Caco-2 (cell line): ENCODE data around the gene TMEM191C. TPM values are rescaled to one million over a fixed set of nuclear protein-coding genes. Genes with fewer than 3 reads are reported as not detected.
"Not testable (repeated sequence)": the region's sequence is repeated elsewhere in the genome, so short reads cannot be mapped to it uniquely, and the experiment has no call there.

ENCODE experiments used
- BruUV-seq: library from RNA; stranded (reverse); fragments of 400-500 nt; replicated peaks from 2 replicates; lab custom pipeline; 2021; lab: Mats Ljungman, UMichigan
- CTCF ChIA-PET: fragments of 300-600 bp; sonication (Branson Sonifier 250); formaldehyde crosslinking; loops from one replicate; lab custom pipeline; 2022; ENCODE audit warnings: antibody characterized with exemption; lab: Charles Lee
- POLR2A ChIA-PET: fragments of 300-600 bp; sonication (Branson Sonifier 250); formaldehyde crosslinking; loops from one replicate; lab custom pipeline; 2022; ENCODE audit warnings: antibody characterized with exemption; lab: Charles Lee
- DNase-seq, 2 experiments: peaks; one replicate each; pipeline versions ENCODE4 v3.0.0 to v3.0.0-alpha.2; 2020 to 2022
- H3K27me3 ChIP-seq: replicated peaks from 2 replicates; pipeline ENCODE4 v1.6.0; 2011; ENCODE audit warnings: low read length; ENCODE audit not compliant: control insufficient read depth, insufficient read depth
- H3K36me3 ChIP-seq: 2 replicates; pipeline ENCODE4 v1.5.1; 2011; ENCODE audit warnings: low read length; ENCODE audit not compliant: control insufficient read depth, insufficient read depth
- H3K4me1 ChIP-seq: fragments of 250-450 bp; sonication (Bioruptor Pico); 2 replicates; pipeline ENCODE4 v1.5.1; 2020; ENCODE audit warnings: mild to moderate bottlenecking
- H3K4me3 ChIP-seq: 2 replicates; pipeline ENCODE4 v1.5.1; 2011; ENCODE audit warnings: low read depth, mild to moderate bottlenecking, control low read depth, low read length
- H3K9me3 ChIP-seq: fragments of 250-450 bp; sonication (Bioruptor Pico); 2 replicates; pipeline ENCODE4 v1.5.1; 2020; ENCODE audit warnings: mild to moderate bottlenecking, moderate library complexity
- H3K27ac Mint-ChIP-seq: one replicate; pipeline ENCODE4 v1.8.0; 2022; ENCODE audit warnings: mixed read lengths; ENCODE audit not compliant: unreplicated experiment
- H3K27me3 Mint-ChIP-seq: one replicate; pipeline ENCODE4 v1.8.0; 2022; ENCODE audit warnings: mixed read lengths; ENCODE audit not compliant: insufficient read depth, unreplicated experiment
- H3K36me3 Mint-ChIP-seq: one replicate; pipeline ENCODE4 v1.8.0; 2022; ENCODE audit warnings: mild to moderate bottlenecking, mixed read lengths; ENCODE audit not compliant: insufficient read depth, unreplicated experiment
- H3K4me1 Mint-ChIP-seq: one replicate; pipeline ENCODE4 v1.8.0; 2022; ENCODE audit warnings: low read depth, mixed read lengths; ENCODE audit not compliant: unreplicated experiment
- H3K4me3 Mint-ChIP-seq: one replicate; pipeline ENCODE4 v1.8.0; 2022; ENCODE audit warnings: mild to moderate bottlenecking, moderate library complexity, mixed read lengths; ENCODE audit not compliant: unreplicated experiment
- H3K9me3 Mint-ChIP-seq: one replicate; pipeline ENCODE4 v1.8.0; 2022; ENCODE audit warnings: mixed read lengths; ENCODE audit not compliant: unreplicated experiment
- intact Hi-C: fragments of 100-400 bp; cut with micrococcal nuclease; formaldehyde crosslinking; loops from one replicate; pipeline ENCODE4 v1.10.0; 2022; ENCODE audit not compliant: unreplicated experiment
- total RNA-seq: library from RNA; stranded (reverse); gene quantifications from 2 replicates; pipeline ENCODE4 v1.2.3, GENCODE V29; 2022
- TF ChIP-seq, protein P1 (sequence below), 2 experiments: fragments of 200-600 bp in 1 of 2; IDR thresholded peaks; 1 replicate in 1 of 2; 2 replicates in 1 of 2; pipeline versions ENCODE4 v1.5.1 to v1.8.0; 2011 to 2022; ENCODE audit warnings: antibody characterized with exemption in 1 of 2, control low read depth in 1 of 2, inconsistent platforms in 1 of 2, low read depth in 1 of 2, low read length in 1 of 2, mild to moderate bottlenecking in 1 of 2, moderate library complexity in 1 of 2; ENCODE audit not compliant: insufficient read depth in 1 of 2, severe bottlenecking in 1 of 2, unreplicated experiment in 1 of 2

TMEM191C gene
- total RNA-seq, 1 experiment from 2014 or later, result 8.5 TPM

DNA sequence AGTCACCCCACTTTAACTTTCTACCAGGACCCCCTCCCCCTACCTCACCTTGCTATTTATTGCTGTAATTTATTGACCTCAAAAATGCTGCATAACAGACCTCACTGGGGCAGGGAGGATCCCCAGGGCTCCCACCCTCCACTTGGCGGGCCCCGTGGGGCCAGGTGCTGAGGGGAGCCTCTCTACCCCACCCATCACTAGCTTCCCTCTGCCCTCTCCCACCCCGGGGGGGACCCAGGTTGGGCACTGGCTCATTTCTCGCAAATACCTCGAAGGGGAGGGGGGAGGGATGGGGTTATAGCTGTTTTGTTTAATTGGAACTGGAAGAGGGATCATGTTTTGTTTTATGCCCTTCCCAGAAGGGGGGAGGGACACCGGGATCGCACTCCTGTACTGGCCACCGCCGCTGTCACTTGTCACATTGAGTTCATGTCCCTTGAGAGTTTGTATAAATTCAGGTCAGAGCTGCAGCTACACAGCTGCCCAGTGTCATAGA, 16.3 kb upstream of the TMEM191C start:
- Histone ChIP-seq H3K27me3 (no peaks in the 10 kb centered on the region), H3K9me3 (no peaks in the 10 kb centered on the region), H3K4me3 (no peak overlapping the region), H3K36me3 (peaks cover 3% of the 10 kb centered on the region), H3K4me1 (peaks cover 6% of the 10 kb centered on the region; the same call in 1 of the 2 replicates)
- Mint-ChIP-seq H3K27me3 (no peaks in the 10 kb centered on the region), H3K27ac (no peak overlapping the region), H3K4me1 (no peaks in the 10 kb centered on the region), H3K9me3 (no peaks in the 10 kb centered on the region), H3K4me3 (no peak overlapping the region), H3K36me3 (peaks cover 68% of the 10 kb centered on the region)
- TF ChIP-seq, protein P1, sequence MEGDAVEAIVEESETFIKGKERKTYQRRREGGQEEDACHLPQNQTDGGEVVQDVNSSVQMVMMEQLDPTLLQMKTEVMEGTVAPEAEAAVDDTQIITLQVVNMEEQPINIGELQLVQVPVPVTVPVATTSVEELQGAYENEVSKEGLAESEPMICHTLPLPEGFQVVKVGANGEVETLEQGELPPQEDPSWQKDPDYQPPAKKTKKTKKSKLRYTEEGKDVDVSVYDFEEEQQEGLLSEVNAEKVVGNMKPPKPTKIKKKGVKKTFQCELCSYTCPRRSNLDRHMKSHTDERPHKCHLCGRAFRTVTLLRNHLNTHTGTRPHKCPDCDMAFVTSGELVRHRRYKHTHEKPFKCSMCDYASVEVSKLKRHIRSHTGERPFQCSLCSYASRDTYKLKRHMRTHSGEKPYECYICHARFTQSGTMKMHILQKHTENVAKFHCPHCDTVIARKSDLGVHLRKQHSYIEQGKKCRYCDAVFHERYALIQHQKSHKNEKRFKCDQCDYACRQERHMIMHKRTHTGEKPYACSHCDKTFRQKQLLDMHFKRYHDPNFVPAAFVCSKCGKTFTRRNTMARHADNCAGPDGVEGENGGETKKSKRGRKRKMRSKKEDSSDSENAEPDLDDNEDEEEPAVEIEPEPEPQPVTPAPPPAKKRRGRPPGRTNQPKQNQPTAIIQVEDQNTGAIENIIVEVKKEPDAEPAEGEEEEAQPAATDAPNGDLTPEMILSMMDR (IDR thresholded peaks at IDR 0.05; ENCODE audit: insufficient read depth in 1 of 2, low read depth in 1 of 2, low read length in 1 of 2, severe bottlenecking in 1 of 2, unreplicated experiment in 1 of 2), result no peak
- intact Hi-C loops, result no loop called here
- ChIA-PET CTCF (no interaction called here), POLR2A (no interaction called here)
- peak in 1 of 2 experiments; percentile 2 for DNase-seq
- BruUV-seq, result no TSS peak

DNA sequence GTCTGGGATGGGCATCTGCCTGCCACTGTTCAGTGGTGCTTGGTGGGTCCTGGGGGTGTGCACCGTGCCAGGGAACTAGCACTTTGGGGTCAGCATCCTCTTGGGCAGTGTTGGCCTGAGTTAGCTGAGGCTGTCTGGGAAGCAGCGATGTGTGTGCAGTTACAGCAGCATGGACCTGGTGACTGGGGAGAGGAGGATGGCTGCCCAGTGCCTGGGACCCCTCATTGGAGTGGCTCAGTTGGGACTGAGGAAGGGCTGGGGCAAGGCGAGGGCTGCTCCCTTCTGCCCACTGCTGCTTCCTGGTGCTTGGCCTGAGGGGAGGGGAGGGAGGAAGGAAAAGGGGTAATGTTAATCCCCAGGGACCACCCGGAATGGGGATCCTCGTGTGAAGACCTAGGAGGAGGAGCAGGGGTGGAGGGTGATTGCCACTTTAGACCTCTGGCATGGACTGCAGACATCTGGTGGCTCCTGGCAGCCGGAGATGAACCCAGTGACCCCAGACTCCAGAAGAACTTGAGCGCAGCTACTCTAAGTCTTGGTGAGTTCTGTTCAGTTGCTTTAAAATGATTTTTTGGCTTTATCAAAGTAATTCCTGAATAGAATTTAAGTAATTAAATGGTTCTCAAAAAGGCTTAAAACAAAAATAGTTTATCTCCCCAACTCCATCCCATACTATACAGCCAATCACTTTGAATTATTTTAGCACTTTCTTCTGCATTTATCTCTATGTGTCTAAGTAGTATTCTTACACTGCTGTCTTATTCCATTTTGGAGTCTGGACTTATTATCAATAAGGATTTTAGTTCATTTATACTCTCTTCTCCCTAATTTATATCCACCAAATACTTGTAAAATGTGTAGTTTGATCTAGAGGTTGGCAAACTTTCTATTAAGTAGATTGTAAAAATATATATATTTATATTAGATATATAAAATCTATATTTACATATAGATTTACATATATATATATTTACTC, 15.4 kb upstream of the TMEM191C start:
- H3K36me3 ChIP-seq, result peaks cover 3% of the 10 kb centered on the region
- POLR2A ChIA-PET, result no interaction called here

DNA sequence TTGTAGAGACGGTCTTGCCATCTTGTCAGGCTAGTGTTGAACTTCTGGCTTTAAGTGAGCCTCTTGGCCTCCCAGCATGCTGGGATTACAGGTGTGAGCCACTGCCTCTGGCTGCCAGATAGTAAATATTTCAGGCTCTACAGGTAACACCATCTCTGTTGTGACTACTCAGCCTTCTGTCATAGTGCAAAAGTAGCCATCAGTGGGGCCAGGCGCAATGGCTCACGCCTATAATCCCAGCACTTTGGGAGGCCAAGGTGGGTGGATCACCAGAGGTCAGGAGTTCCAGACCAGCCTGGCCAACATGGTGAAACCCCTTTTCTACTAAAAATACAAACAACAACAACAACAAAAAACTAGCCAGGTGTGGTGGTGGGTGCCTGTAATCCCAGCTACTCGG, 14.5 kb upstream of the TMEM191C start:
- H3K27ac Mint-ChIP-seq, BruUV-seq, H3K9me3 ChIP-seq, intact Hi-C loops, H3K36me3 ChIP-seq, H3K27me3 ChIP-seq, H3K9me3 Mint-ChIP-seq, H3K4me3 ChIP-seq, H3K4me3 Mint-ChIP-seq, H3K27me3 Mint-ChIP-seq, POLR2A ChIA-PET, CTCF ChIA-PET: not testable (repeated sequence)
- DNase-seq, result peak in 1 of 2 experiments; percentile 0
- peaks cover 20% of the 10 kb centered on the region for H3K4me1 ChIP-seq
- H3K36me3 Mint-ChIP-seq, result peaks cover 65% of the 10 kb centered on the region
- peaks cover 12% of the 10 kb centered on the region for H3K4me1 Mint-ChIP-seq

More for the DNA sequence above, 15.4 kb upstream of the TMEM191C start:
- intact Hi-C loops, result no loop called here
- Histone ChIP-seq H3K4me3 (no peak overlapping the region), H3K4me1 (peaks cover 12% of the 10 kb centered on the region; the same call in 1 of the 2 replicates), H3K9me3 (no peaks in the 10 kb centered on the region), H3K27me3 (no peaks in the 10 kb centered on the region)
- CTCF ChIA-PET, result no interaction called here
- BruUV-seq, result no TSS peak
- DNase-seq, result peak in 1 of 2 experiments; percentile 0
- Mint-ChIP-seq H3K27ac (no peak overlapping the region), H3K27me3 (no peaks in the 10 kb centered on the region), H3K4me3 (no peak overlapping the region), H3K36me3 (peaks cover 65% of the 10 kb centered on the region), H3K4me1 (peaks cover 4% of the 10 kb centered on the region), H3K9me3 (no peaks in the 10 kb centered on the region)
- TF ChIP-seq, protein P1 (IDR thresholded peaks at IDR 0.05; ENCODE audit: insufficient read depth in 1 of 2, low read depth in 1 of 2, low read length in 1 of 2, severe bottlenecking in 1 of 2, unreplicated experiment in 1 of 2), result no peak

DNA sequence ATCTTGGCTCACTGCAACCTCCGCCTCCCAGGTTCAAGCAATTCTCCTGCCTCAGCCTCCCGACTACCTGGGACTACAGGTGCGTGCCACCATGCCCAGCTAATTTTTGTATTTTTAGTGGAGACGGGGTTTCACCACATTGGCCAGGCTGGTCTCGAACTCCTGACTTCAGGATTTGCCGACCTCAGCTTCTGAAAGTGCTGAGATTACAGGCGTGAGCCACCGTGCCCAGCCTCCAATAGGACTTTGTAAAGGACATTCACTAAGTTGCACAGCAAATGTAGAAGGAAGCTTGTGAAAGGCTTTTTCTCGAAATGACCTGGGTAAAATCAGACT, 12.2 kb upstream of the TMEM191C start:
- H3K4me3 ChIP-seq, H3K36me3 ChIP-seq, H3K27me3 Mint-ChIP-seq, CTCF ChIA-PET, H3K9me3 ChIP-seq, POLR2A ChIA-PET, DNase-seq, H3K27me3 ChIP-seq, H3K9me3 Mint-ChIP-seq, H3K4me3 Mint-ChIP-seq, BruUV-seq, intact Hi-C loops: not testable (repeated sequence)
- peaks cover 12% of the 10 kb centered on the region for H3K4me1 Mint-ChIP-seq
- peaks cover 14% of the 10 kb centered on the region for H3K4me1 ChIP-seq
- H3K36me3 Mint-ChIP-seq, result peaks cover 46% of the 10 kb centered on the region
- H3K27ac Mint-ChIP-seq, result peak overlapping the region; percentile 59
